AG04450 (cell line): Measurements from ENCODE around the gene ASIC5. TPM values are rescaled to one million over a fixed set of nuclear protein-coding genes. Genes with fewer than 3 reads are reported as not detected.

Experiments used
- CTCF ChIA-PET: fragments of 300-600, 350-600 bp; formaldehyde crosslinking; extraction: SDS; loops from one replicate; lab custom pipeline; 2022; ENCODE audit warnings: antibody characterized with exemption, inconsistent platforms; lab: Charles Lee
- POLR2A ChIA-PET: fragments of 350-600 bp; formaldehyde crosslinking; extraction: SDS; loops from one replicate; lab custom pipeline; 2021; ENCODE audit warnings: antibody characterized with exemption, inconsistent platforms; lab: Yijun Ruan, JAX
- DNase-seq: peaks from one replicate; pipeline ENCODE4 v3.0.0-alpha.2; 2011; ENCODE audit warnings: low read depth, low spot score
- H3K27ac ChIP-seq: one replicate; pipeline ENCODE4 v1.5.1; 2012; ENCODE audit warnings: low read depth, low read length, control low read depth
- H3K27me3 ChIP-seq: one replicate; pipeline ENCODE4 v1.6.0; 2012; ENCODE audit warnings: low read length; ENCODE audit not compliant: control insufficient read depth, insufficient read depth
- H3K4me3 ChIP-seq: 2 replicates; pipeline ENCODE4 v1.5.1; 2011; ENCODE audit warnings: mild to moderate bottlenecking, low read depth, low read length, control low read depth
- H3K9me3 ChIP-seq: 2 replicates; pipeline ENCODE4 v1.5.1; 2012; ENCODE audit warnings: low read length; ENCODE audit not compliant: control insufficient read depth, insufficient read depth
- CTCF ChIP-seq: IDR thresholded peaks from 2 replicates; pipeline ENCODE4 v1.5.1; 2011; ENCODE audit warnings: low read depth, low read length, control low read depth, inconsistent platforms
- polyA plus RNA-seq: library from polyadenylated mRNA; depleted of rRNA; stranded (reverse); fragments of >200 nt; gene quantifications from 2 replicates; pipeline ENCODE4 v1.2.3, GENCODE V29; 2011

The ASIC5 gene
- polyA plus RNA-seq, 1 experiment, result not detected

DNA sequence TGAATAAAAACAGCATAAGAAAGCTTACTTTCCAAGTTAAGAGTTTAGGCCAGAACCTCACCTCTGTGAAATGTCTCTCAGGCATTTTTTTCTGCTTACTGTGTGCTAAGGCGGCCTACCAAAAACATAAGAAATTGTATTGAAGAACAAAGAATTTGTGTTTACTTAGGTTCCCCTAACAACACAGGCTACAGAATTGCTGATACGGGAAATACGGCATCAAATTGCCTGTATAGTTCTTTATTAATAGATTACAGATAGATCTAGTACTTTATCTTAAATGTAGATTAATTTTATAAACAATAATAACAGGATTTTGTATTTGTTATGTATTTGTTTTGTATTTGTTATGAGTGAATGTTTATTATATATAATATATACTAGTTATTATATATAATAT is 12.9 kb downstream of the ASIC5 start:
- CTCF ChIA-PET, result no interaction called here
- no peaks in the 10 kb centered on the region for H3K9me3 ChIP-seq
- no peaks in the 10 kb centered on the region for H3K27me3 ChIP-seq
- no peak overlapping the region for H3K27ac ChIP-seq
- TF ChIP-seq CTCF, result no peak
- no peak overlapping the region for H3K4me3 ChIP-seq
- DNase-seq, result no peak
- POLR2A ChIA-PET, result no interaction called here

GRCh38 chr4:155849042-155849441 is 17.0 kb downstream of the ASIC5 start:
- TF ChIP-seq CTCF, result no peak
- Histone ChIP-seq H3K27ac (no peak overlapping the region), H3K27me3 (no peaks in the 10 kb centered on the region), H3K4me3 (no peak overlapping the region), H3K9me3 (0 out of 2 replicates have a peak, but pooled peaks cover 2% of the 10 kb centered on the region)
- POLR2A ChIA-PET, result no interaction called here
- DNase-seq, result no peak
- CTCF ChIA-PET, result interaction anchor here (0.6 kb wide), 1 partner anchor 11 kb away, joined by 3 read pairs; no protein-coding TSS in a partner anchor

DNA sequence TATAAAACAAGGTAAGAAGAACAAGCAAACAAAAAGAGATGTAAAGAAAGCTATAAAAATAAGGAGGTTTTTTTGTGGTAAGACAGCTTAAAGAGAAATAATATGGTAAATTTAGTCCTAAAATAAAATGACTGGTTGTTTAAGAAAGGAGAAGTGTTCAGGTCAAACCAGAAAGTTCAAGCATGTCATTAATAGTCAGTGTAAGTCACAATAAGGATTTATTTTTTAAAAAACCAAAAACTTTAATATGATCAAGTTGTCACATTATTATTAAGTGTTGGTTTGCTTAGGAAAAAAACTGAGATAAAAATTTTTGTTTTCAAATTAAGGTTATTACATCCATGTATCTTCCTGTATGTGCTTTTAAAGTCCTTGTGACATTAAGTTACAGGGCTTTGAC is 19.1 kb downstream of the ASIC5 start:
- H3K4me3 ChIP-seq, result no peak overlapping the region
- no peaks in the 10 kb centered on the region for H3K27me3 ChIP-seq
- POLR2A ChIA-PET, result no interaction called here
- CTCF ChIA-PET, result no interaction called here
- no peak for DNase-seq
- no peak for TF ChIP-seq CTCF
- no peak overlapping the region for H3K27ac ChIP-seq
- 0 out of 2 replicates have a peak, but pooled peaks cover 2% of the 10 kb centered on the region for H3K9me3 ChIP-seq

DNA sequence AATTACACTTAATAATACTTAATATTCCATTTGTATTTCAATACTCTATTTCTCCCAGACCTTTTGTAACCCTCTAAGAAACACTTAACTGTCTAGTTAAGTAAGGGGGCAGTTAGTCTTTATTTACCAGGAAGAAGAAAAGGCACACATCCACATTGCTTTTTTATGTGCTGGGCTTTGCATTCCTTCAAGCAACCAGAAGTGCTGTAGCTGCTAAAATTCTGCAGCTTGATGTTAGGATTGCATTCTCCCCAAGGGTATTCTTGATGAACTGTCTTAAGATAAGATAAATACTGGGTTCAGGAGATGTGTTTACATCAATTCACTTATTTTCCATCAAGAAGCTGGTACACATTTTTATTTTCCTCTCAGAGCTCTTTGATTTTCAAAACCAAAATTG is 24.0 kb downstream of the ASIC5 start:
- no peaks in the 10 kb centered on the region for H3K9me3 ChIP-seq
- no peak for DNase-seq
- ChIA-PET CTCF (no interaction called here), POLR2A (no interaction called here)
- no peak overlapping the region for H3K27ac ChIP-seq
- H3K27me3 ChIP-seq, result no peaks in the 10 kb centered on the region
- H3K4me3 ChIP-seq, result no peak overlapping the region
- no peak for TF ChIP-seq CTCF

GRCh38 chr4:155837203-155837796 is 28.8 kb downstream of the ASIC5 start:
- CTCF ChIA-PET, result no interaction called here
- DNase-seq, result no peak
- no peak for TF ChIP-seq CTCF
- H3K4me3 ChIP-seq, result no peak overlapping the region
- H3K27me3 ChIP-seq, result no peaks in the 10 kb centered on the region
- POLR2A ChIA-PET, result no interaction called here
- H3K27ac ChIP-seq, result no peak overlapping the region
- H3K9me3 ChIP-seq, result no peaks in the 10 kb centered on the region
